NCI-H748 (cell line): ENCODE results near the gene NELFCD.
"Not testable (repeated sequence)": the region's sequence is repeated elsewhere in the genome, so short reads cannot be mapped to it uniquely, and the experiment has no call there.

ENCODE experiments used
- DNase-seq: peaks from one replicate; lab custom pipeline; 2025; ENCODE audit not compliant: unreplicated experiment; lab: John Stamatoyannopoulos, UW

The NELFCD gene

DNA sequence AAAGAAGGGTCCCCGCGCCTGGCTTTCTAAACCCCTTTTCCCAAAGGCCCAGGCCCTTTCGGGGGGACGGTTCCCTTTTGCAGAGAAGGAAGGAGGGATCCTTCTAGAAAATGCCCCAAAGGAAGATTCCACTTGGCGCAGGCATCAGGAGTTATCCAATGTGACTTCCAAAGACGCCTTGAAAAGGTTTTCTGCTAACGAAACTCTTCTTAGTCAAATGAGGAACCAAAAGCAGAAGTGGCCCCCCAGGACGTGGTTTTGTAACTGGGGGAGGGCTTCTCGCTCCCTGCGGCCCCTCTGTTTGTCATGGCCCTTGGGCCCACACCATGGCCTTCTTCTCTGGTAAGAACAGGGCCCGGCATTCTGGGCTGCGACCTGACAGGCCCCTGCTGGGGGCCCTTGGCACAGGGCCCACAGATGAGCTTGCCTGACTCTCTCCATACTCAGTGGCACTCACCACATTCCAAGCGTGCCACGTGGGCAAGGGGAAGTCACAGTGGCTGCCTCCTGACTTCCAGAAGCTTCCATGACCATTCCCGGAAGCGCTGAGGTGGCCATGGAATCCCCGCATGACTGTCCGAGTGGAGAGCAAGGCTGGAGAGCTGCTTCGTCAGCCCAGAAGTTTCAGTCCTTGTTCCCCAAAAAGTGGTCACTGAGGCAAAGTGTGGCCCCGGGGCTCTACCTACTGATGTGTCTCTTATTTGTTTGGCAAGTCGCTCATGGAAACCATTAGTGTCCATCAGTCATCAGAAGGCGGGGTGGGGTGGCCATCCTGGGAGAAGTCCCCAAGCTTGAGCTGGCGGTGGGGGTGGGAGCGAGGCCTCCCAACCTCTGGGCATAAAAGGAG, 26.8 kb downstream of the NELFCD start:
- DNase-seq = no peak

DNA sequence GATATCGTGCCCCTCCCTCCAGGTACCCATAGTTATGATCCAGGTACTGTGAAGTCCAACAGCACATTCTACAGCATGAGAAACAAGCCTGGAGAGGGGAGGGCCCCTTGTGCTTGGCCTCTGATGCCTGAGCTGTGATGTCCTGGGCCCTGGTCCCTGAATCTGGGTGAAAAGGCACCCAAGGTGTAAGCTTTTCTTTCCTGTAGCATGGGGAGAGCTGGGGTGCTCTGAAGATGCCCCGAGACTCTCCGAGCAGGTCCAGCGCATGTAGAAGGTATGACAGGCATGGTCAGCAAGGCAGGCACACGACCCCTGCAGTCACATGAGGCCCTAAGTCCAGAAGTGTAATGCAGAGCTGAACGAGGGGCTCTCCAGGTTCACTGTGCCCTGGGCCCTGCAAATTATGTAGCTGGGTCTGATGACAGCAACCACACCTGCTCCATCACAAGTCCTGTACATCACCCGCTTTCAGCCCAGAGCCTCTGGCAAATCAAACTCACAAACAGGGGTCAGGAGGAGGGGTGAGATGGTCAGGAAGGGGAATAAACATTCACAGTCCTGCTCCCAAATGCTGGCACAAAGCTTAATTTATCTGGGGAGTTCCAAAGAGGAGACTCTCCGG, 27.8 kb downstream of the NELFCD start:
- DNase-seq = no peak

DNA sequence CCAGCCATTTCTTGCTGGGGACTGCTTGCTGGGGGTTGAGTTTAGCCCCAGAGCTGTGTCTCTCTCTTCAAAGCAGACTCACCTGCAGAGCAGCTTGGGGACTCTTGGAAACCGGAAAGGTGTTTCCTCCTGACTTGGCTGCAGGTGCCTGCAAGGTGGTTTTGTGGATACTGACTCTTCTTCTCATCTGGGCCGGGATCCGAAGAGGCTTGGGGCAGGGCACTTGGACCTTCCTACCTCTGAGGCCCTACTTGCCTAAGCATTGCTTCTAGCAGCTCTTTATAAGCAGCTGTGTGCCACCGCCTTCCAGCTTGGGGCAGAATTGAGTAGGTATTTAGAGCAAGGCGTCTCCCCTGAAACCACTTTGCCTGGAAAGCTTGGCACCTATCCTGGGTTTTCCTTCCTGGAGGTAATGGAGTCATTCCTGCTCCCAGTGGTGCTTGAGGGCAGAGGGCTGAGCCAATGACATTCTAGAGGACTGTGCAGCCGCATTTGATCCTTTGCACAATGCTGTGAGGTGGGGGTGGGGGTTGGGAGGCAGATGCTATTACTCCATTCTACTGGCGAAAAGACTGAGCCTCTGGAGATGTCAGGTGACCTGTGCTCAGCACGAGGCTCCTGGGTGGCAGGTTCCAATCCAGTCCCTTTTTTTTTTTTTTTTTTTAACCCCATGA, 29.4 kb downstream of the NELFCD start:
- no peak for DNase-seq

DNA sequence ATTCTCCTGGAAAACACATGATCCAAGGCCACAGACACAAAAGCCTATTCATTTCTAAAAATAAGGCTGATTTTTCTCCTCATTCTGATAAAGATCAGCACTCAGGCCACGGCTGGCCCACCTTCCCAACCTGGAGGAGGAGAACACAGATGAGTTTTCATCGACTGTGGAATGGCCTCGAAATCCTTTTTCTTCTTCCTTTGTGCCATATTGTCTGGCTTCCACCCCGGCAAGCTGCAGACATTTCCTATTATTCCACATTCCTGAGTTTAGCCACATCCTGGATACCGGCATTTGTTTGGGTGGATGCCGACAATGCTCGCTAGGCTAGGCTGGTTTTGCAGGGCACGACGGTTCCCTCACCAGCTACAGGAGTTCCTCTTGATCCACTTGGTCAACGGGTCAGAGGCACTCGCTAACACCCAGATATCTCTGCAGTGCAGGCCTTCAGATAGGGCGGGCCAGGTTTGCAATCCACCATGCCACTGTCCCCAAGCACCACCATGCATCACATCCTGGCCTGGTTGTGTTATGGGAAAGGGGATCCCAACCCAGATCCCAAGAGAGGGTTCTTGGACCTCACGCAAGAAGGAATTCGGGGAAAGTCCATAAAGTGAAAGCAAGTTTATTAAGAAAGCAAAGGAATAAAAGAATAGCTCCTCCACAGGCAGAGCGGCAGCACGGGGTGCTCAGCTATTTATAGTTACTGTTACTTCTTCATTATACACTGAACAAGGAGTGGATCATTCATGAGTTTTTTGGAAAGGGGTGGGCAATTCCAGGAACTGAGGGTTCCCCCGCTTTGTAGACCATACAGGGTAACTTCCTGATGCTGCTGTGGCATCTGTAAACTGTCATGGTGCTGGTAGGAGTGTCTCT, 30.2 kb downstream of the NELFCD start:
- DNase-seq = no peak

DNA sequence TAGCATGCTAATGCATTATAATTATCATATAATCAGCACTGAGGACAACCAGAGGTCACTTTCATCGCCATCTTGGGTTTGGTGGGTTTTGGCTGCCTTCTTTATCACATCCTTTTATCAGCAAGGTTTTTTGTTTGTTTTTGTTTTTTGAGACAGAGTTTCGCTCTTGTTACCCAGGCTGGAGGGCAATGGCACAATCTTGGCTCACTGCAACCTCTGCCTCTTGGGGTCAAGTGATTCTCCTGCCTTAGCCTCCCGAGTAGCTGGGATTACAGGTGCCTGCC, 30.8 kb downstream of the NELFCD start:
- not testable (repeated sequence) for DNase-seq

DNA sequence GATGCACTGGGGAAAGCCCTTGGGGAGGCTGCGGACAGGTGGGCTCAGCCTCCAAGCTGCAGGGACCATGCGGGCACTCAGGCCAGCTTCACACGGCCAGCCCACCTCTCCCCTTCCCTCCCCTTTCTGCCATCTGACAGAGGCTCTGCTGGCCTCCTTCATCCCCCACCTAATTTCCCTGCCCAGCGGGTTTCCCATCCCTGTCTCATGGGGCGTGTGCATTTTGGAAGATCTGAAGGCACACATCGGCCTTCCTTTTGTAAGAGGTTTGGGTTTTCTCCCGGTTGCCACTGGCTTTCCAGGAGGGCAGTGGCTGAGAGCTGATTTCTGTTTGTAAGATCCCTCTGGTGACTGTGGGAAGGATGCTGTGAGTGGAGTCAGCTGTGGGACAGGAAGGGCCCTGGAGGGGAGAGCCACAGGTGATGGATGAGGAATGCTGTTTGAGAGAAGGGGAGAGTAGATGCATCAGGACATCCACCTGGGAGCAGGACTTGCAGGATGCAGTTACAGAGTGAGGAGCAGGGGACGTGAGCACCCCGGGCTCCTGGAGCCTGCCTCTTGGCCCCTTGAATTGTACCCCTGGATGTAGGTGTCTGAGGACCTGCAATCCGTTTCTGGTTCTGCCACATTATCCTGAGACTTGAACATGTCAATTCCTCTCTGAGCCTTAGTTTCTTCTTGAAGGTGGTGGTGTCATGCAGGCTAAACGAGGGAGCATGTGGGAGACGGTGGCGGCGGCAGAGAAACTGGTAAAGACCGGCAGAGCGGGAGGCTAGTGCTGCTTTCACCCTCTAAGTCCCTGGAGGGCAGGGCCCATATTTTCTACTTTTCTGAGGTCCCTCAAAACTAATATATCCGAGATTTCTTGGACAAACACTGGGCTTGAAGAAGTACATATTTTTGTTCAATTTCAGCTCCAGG, 32.2 kb downstream of the NELFCD start:
- no peak for DNase-seq

DNA sequence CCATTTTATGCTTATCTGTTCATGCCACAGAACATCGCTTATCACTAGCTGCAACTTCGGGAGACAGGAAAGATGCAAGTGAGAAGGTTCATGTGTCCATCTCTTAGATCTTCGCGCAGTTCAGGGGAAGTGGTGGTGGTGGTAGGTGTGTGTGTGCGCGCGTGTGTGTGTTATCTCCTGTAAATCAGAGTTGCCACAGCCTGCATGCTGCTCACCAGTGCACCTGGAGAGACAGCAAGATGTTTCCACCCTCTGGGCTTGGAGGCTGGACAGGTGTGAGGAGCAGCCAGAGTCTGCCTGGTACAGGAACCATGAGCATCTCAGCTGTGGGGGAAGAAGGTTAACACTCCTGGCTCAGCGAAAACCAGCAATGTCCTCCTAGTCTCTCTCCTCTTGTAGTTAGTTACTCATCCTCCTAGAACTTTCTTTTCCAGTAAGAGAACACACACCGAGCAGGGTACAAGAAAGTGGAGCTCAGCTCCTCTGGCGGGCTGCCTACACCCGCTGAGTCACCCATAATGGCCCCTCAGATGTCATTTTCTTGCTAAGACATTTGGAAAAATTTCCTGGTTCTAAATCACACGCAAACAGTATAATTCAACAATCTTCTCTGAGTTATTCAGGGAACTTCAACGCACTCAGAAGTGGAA, 33.0 kb downstream of the NELFCD start:
- DNase-seq = no peak

DNA sequence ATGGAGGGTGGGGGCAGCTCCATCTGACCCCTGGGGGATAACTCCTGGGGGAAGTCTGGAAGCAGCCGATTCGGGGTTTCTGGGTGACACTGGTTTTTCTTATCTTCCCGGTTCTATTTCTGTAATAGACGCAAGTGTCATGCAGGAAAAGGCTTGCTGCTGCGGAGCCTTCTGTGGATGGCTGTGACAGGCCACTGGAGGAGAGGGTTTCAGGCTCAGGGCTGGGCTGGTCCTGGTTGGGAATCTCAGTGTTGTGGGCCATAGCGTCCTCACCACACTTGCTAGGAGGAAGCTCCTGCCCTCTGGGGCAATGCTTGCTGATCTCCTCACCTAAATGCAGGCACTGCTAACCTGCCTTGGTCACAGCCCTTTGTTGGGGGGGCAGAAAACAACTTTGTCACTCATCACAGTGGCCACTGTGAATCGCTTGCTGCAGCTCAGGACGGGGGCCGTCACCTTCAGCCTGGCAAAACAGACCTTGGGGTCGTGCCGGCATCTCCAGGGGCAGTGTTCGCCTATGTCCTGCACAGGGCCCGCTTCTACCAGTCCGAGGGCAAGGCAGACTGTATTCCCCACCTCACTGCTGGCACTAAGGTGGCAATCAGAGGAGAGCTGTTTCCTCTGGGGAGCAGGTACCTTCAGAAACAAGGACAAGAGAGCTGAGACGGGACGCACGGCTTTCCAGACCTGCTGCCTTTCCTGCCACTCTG, 33.8 kb downstream of the NELFCD start:
- no peak for DNase-seq

DNA sequence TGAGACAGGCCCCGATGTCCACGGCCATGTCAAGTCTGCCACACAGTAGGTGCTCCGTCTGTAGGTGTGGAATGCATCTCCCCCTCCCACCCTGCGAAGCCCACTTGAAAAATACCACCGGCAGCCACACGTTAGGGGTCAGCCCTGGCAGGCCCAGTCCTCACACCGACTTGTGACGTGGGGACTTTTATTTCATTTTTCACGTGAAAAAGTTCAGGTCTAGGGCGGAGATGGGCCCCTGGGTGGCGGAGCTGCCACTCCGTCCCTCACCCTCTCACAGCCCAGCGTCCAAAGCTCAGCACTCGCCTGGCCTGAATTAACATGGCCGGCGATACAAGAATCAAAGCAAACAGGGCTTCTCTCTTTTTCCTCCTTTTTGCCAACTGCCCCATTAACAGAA, 34.4 kb downstream of the NELFCD start:
- no peak for DNase-seq

DNA sequence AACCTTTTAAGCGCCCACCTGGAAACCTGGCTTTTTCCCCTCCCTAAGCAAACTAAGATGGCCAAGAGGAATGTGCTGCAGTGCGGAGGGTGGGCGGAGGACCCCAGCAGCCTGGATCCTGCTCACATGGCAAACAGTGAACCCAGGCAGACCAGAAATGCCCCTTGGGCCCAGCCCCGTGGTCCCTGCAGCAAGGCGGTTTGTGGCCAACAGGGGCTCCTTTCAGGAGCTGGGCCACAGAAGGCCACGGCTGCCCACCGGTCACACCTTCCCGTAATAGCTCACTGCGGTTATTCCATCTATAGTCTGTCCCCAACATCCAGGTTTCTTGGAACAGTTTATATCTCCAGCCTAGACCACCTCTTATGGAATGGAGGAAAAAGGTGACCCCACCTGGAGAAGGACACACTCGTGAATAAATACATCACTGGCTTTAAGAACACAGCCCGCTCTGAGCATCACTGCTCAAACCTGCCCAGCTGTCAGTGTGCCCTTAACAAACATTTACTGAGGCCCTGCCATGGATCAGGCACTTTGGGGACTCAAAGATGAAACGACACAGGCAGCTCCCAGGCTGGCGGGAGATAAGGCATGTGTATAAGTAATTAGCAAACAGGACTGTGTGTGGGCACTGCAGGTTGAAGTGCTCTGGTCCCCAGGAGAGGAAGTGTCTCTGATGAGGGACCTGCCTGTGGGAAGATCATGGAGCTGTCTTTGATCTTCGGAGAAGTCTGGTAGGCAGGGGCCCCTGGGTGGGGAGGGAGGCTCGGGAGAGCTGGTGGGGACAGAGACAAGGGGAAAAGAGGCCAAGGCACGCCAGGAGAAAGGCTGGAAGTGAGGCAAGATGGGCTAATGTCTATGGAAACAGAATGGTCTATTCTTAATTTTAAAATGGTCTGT, 35.0 kb downstream of the NELFCD start:
- no peak for DNase-seq

DNA sequence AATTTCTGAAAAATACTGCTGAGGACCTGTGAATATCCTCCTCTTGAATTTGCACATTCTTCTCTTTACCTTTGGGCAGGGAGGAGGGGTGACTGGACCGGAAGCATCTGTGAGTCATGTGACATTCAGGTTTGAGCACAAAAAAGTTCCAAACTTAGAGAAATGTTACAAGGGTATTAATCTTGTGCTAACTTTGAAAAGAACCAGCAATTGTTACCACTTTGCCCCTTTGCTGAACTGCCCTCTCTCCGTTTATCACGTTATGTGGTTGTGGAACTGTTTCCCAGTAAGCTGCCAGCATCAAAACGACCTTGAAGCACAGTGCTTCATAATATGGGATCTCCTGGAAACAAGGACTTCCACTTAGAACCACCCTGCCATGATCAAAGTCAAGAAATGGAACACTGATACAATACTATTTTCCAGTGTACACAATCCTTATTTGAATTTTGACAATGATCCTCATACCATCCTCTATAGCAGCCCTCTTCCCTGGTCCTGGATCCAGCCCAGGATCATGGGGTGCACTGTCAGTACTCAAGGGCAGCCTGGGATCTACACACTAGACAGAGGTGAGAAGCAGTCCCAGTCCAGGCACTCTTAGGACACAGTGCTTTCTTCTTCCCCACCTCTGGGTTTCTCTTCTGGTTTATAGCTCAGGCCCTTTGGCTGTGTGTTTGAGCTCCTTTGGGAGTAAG, 35.9 kb downstream of the NELFCD start:
- DNase-seq = no peak

DNA sequence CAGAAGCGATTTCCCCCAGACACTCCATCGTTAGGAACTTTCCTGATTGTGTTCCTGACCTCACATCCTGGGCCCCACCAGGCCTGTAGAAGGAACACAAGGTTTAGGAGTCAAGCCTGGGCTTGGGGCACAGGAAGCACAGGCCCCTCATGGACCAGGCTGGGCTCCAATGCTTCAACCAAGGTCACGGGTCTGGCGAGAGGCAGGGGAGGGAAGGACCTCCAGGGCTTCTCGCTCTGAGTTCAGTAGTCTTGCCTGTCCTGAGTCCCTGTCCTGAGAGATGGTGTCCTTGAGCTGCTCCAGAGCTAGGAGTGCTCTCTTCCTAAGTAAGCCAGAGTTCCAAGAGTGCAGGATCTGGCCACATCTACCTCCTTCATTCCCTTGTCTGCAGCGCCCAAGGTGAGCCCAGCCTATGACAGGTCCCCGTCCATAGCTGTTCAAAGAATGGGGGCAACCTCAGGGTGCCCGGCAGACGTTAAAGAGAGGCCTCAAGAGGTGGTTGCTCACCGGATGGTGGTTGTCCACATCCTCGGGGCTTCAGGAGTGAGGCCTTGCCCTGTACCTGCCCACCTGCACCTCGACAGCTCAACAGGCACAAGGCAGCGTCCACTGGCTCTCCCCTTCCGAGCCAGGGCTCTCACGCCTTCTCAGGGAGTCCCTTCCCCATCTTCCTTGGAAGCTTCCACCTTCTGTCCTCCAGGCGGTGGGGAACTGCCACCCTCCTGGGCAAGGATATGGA, 36.6 kb downstream of the NELFCD start:
- DNase-seq = no peak

DNA sequence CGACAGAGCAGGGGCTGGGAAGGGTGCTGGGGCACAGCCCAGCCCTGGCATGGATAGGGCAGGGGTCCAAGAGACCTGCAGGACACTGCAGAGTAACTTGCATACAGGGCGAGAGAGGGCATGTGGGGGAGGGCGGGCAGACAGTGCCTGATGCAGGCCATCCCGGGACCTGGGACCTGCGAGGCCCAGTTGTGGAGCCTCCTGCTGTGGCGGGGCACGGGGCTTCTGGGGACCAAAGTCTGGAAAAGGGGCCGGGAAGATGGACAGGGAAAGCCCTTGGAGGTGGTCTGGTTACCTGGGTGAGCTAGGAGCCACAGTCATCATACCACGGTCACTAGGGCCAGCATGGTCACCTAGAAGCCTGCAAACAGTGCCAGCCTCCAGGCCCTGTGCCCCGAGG, 37.8 kb downstream of the NELFCD start:
- DNase-seq = no peak

DNA sequence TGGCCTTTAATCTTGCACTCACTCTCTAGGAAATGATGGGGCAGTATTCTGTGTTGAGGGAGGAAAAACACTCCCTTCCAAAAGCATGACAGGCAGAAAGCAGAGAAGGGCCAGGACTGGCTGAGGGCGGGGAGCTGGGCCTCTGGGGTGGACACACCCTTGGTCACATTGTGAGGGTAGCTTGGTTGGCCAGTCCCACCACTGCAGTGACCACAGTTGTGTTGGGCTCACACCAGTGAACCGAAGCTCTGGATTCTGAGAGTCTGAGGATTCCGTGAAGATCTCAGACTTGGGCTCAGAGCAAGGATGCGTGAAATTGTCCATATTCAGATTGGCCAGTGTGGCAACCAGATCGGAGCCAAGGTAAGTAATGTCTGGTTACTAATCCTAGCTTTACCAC, 38.2 kb downstream of the NELFCD start, which contains the start of gene TUBB1:
TSS of gene TUBB1 (plus strand) at position 213 of the 400 bp plus-strand sequence. CDS start at position 307, 94 bp downstream.
- DNase-seq = no peak

DNA sequence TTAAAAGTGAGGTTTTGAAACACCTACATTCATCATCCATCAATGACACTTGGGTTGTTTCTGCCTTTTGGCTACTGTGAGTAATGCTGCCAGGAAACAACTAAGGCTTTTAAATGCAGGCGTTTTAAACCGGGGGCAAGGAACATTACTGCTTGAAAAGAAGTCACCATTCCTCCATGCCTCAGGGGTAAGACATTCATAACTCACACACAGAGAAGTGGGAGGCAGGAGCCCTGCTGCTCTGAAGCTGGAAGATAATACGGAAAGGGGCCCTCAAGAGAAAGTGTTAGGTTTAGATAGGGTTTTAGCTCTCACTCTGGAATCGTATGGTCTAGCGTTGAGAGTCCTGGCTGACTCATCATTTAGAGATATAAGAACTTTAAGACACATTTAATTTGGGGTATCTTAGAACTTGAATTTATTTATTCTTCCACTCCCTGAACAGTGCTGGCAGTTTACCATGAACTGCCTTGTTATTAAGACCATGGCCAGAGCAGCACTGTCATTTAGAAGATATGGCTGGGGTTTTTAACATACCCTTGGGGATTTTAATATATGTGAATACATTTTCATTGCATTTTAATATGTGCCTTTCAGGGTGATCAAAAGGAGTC, 40.0 kb downstream of the NELFCD start:
- DNase-seq = no peak

DNA sequence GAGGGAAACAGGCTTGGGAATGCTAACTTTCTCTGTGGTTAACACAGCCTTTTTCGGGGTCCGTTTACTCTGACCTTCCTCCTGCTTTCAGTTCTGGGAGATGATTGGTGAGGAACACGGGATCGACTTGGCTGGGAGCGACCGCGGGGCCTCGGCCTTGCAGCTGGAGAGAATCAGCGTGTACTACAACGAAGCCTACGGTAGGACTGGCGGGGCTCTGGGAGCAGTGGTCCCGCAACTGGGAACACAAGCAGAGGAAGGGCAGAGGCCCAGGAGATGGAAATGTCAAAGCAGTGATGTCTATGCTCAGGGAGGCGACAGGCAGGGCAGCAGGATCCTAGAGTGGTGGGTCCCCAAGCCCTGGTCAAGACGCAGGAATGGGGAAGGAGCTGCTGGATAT, 41.7 kb downstream of the NELFCD start:
- no peak for DNase-seq
